Measurements from ENCODE around the gene ZBTB40.
A peak's percentile ranks its signal among the peaks of the same experiment; 100 is the strongest.

ZBTB40 gene

GRCh38 chr1:22533244-22533895, 81.7 kb downstream of the ZBTB40 start:
- DNase-seq (ENCODE audit: low spot score), result no peak

DNA sequence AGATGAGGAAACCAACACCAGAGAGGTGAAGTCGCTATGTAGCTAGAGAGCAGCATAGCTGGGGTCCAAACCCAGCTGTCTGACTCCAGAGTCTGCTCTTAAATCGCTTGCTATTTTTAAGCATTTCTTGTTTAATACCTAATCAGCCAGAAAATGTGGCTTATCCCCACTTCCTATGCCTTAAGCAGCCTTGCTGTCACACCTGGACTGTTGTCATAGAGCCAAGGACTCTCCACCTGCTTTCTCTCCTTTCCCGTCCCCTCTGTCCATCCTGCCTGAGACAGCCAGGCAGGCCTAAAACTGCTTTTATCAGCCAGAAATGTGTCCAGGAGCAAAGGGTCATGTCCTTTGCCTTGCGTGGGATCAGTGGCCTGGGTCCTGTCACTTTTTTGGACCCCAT, 83.3 kb downstream of the ZBTB40 start:
- DNase-seq (ENCODE audit: low spot score), result no peak

GRCh38 chr1:22535399-22535798, 83.7 kb downstream of the ZBTB40 start:
- DNase-seq (ENCODE audit: low spot score), result no peak

DNA sequence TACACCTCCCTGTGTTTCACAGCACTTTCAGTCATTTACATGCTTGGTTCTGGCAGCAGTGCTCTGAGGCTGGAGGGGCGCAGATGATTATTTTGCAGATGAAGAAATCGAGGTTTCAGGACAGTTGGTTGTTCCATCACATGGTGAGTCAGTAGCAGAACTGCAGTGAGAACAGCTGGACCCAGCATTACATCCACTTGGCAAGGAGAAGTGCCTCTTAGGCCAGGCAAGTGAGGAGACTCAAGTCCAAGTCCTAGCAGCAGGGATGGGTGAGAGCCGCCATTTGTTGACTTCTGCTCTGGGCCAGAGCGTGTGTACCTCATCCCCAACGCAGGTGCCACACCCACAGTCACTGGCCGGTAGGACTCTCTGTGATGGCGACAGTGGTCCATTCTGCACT, 84.9 kb downstream of the ZBTB40 start:
- no peak for DNase-seq (ENCODE audit: low spot score)

- peak; percentile 35 for DNase-seq (ENCODE audit: low spot score)
These were observed 85.9 kb downstream of the ZBTB40 start for GRCh38 chr1:22537441-22538139.

DNA sequence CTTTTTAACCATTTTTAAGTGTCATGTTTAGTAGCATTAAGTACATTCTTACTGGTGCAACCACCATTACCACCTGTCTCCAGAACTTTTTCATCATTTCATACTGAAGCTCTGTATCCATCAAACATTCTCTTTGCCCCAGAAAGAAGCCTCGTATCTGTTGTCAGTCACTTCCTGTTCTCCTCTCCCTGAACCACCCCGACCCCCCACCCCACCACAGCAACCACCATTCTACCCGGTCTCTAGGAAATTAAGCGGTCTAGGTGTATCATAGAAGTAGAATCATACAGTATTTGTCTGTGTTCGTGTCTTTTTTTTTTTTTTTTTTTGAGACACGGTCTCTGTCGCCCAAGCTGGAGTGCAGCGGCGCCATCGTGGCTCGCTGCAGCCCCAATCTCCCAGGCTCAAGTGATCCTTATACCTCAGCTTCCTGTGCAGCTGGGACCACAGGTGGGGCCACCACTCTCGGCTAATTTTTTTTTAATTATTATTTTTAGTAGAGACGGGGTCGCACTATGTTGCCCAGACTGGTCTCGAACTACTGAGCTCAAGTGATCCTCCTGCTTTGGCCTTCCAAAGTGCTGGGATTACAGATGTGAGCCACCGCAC, 88.0 kb downstream of the ZBTB40 start:
- DNase-seq (ENCODE audit: low spot score), result no peak

- DNase-seq (ENCODE audit: low spot score), result no peak
These were observed 88.7 kb downstream of the ZBTB40 start for GRCh38 chr1:22540337-22540736.

DNA sequence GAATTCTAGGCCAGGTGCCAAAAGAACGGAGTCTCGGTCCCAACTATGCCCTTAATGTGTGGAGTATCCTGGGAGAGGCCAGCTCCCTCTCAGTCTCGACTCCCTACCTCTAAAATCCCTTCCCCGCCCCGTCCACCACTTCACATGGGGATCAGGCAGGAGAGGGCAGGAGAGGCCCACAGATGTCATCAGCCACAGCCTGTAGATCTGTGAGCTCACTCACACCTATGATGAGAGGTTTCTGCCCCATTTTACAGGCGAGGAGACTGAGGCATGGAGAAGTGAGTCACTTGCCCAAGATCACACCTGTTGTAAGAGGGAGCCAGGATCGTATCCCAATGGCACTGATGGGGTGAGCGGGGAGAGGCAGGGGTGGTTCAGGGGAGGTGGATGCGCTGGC, 91.2 kb downstream of the ZBTB40 start:
- no peak for DNase-seq (ENCODE audit: low spot score)

- DNase-seq (ENCODE audit: low spot score), result no peak
These were observed 92.0 kb downstream of the ZBTB40 start for GRCh38 chr1:22543679-22544078.

GRCh38 chr1:22544606-22545005, 93.0 kb downstream of the ZBTB40 start:
- DNase-seq (ENCODE audit: low spot score), result no peak

GRCh38 chr1:22545141-22545540, 93.5 kb downstream of the ZBTB40 start:
- DNase-seq (ENCODE audit: low spot score), result no peak

- no peak for DNase-seq (ENCODE audit: low spot score)
These were observed 95.7 kb downstream of the ZBTB40 start for GRCh38 chr1:22547186-22547817.

DNA sequence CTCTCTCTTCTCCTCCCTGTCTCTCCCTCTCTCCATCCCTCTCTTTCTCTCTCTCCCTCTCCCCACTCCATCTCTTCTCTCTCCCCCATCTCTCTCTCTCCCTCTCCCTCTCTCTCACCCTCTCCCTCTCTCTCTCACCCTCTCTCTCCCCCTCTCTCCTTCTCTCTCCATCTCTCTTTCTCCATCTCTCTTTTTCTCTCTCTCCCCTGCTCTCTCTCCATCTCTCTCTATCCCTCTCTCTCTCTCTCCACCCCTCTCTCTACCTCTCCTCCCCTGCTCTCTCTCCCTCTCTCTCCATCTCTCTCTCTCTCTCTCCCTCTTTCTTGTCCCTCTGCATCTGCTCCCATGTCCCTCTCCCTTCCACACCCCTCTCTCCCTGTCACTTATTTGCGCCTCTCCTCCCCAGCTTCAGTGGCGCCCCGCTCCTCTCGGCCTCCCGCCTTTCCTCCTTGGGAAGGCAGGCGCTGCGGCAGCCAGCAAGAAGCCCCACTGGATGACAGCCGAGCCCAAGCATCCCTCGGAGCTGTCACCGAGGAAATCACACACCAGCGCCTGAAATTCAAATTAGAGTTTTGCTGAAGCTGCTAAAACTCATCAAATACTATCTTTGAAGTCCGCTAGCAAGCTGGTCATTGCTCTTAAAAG, 96.3 kb downstream of the ZBTB40 start:
- DNase-seq (ENCODE audit: low spot score), result no peak

- DNase-seq (ENCODE audit: low spot score), result no peak
These were observed 98.4 kb downstream of the ZBTB40 start for GRCh38 chr1:22550021-22550420.

DNA sequence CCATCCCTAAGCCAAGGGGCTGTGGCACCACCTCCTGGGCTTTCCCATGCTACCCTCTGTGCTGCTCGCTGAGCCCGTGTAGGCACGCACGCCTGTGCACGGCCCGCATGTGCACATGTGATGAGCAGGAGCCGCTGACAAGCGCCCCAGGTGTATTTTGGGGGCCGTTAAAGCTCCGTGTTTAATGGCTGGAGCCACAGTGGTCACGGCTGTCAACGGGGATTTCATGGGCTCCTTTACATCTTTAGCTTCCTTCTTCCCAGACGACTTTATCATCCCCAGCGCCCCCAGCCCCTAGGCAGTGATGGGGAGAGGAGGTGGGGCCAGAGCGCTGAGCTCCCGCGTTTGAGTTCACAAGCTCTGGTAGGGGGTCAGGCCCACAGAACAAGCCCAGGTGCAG, 99.9 kb downstream of the ZBTB40 start:
- no peak for DNase-seq (ENCODE audit: low spot score)

DNA sequence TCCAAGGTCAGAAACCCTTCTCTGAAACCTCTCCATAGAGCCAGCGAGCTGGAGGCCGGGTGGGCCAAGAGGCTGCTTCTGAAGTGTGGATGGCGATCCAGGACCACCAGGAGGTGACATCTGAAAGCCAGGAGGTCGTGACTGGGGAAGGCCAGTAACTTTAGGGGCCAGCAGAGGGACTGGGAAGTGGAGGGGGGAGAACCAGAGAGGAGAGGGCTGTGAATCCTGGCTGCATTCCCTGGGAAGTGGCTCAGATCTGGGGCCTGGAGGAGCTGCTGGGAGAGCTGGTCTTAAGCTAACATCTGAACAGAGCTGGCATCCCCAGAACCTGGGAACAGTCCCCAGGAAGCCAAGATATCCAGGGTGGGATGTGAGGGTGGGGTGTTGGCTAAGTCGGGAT, 100.4 kb downstream of the ZBTB40 start:
- DNase-seq (ENCODE audit: low spot score), result no peak

DNA sequence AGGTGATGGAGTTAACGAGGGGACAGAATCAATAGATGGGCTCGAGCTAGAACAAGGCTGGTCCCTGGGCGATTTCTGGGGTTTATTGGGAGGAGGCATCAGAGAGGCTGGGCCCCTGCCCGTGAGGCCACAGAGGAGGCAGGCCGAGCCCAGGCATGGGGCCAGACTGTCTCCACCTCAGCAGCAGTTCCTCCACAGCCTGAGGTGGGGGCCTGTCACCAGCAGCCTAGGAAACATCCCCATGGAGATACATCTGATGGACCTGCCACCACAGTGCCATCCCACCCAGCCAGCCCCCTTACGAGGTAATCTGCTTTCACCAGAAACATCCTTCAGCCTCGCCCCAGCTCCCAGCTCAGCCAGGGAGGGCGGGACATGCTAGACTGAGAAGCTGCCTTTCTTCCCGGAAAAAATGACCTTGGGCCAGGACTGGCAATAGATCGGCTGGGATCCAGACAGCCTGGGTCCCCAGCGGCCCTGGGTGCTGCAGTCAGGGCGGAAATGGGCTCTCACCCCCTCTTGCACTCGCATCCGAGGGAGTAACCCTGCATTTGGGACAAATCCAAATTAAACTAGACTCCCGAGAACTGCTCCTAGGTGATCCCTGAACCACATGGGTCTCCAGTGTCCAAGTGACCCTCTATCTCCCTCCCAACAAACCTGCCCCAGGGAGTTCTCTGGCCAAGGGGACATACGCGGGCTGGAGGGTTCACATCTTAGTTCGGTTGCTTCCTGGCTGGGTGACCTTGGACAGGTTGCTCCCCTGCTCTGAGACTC, 101.6 kb downstream of the ZBTB40 start:
- no peak for DNase-seq (ENCODE audit: low spot score)

DNA sequence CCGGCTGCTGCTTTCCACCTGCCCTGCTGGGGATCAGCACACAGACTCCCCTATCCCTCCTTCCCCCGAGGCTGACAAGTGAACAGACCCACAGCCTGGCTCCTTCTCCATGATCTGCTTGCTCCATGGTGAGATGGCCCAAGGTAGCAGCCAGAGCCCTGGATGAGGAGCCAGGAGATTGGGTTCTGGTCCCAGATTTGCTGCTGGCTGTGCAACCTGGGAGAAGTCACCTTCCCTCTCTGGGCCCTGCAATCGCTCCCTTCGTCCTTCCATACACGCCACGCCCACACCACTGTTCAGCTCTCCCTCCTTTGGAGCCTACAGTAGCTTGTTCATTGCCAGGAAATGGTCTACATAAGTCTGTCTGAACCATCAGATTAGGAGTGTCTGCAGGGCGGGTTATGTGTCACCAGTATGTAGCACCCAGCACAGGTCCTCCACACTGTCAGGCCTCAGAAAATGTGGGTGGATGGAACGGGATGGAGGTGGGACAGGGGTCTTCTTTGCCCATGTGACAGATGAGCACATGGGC, 102.4 kb downstream of the ZBTB40 start:
- DNase-seq (ENCODE audit: low spot score), result no peak

DNA sequence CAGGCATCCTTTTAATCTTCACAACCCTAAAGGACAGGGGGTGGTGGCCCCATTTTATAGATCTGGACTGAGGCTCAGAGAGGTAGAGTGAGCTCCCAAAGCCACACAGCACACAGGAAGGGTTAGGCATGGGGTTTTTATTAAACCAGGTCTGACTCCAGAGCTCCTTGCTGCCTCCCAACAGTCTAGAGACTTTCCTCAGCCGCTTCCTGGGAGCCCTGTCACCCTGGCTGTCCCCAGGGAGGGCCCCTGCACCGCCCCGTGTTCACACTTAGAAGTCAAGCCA, 103.7 kb downstream of the ZBTB40 start:
- DNase-seq (ENCODE audit: low spot score), result no peak

GRCh38 chr1:22556391-22557104, 104.9 kb downstream of the ZBTB40 start:
- no peak for DNase-seq (ENCODE audit: low spot score)

DNA sequence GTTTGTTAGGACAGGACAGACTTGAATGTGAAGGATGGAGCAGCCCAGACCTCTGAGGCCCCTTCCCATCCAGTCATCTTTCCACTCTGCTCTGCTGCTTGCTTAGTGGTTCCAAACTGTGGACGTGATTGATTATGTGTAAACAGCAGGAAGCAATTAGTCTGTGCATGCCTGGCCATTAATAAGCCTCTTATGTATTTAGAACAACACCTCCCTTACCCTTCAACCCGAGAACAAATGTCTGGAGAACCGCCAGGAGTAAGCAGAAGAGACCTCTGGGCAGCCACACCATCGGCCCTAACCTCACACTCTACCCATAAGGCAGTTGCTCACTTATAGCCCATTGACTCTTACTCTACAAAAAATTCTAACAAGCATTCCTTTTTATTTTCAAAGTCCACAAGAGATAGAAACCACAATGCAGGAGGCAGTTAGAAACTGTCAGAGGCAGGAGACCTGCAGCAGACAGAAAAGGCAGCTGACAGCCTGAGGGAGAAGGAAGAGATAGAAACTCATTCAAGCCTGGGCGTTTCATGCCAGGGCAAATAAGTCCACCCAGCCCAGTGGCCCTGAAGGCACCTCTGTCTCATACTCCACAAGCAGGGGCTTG, 105.8 kb downstream of the ZBTB40 start:
- no peak for DNase-seq (ENCODE audit: low spot score)

All from Ammon's horn (tissue), 1 donor.